Astrocyte (in vitro differentiated cells and primary cell): ENCODE results near the gene SLC29A4. TPM values are rescaled to one million over a fixed set of nuclear protein-coding genes. Genes with fewer than 3 reads are reported as not detected.
"Not testable (repeated sequence)": the region's sequence is repeated elsewhere in the genome, so short reads cannot be mapped to it uniquely, and the experiment has no call there.

ENCODE experiments used
- DNase-seq: peaks from one replicate; pipeline ENCODE4 v3.0.0-alpha.2; 2010; ENCODE audit warnings: low read depth
- FAIRE-seq: peaks from 2 replicates; lab custom pipeline; 2011; peaks lifted over from hg19 to GRCh38; lab: Jason Lieb, UNC
- H2AFZ ChIP-seq: 2 replicates; pipeline ENCODE4 v1.6.0; 2012; ENCODE audit warnings: low read depth, low read length, inconsistent platforms
- H3K27ac ChIP-seq: 2 replicates; pipeline ENCODE4 v1.5.1; 2011; ENCODE audit warnings: low read depth, low read length, inconsistent platforms
- H3K27me3 ChIP-seq: 2 replicates; pipeline ENCODE4 v1.6.0; 2011; ENCODE audit warnings: low read length, inconsistent platforms; ENCODE audit not compliant: insufficient read depth
- H3K36me3 ChIP-seq: 2 replicates; pipeline ENCODE4 v1.5.1; 2011; ENCODE audit warnings: low read length, inconsistent platforms; ENCODE audit not compliant: insufficient read depth
- H3K4me1 ChIP-seq: 2 replicates; pipeline ENCODE4 v1.5.1; 2011; ENCODE audit warnings: low read length, inconsistent platforms; ENCODE audit not compliant: insufficient read depth
- H3K4me2 ChIP-seq: 2 replicates; pipeline ENCODE4 v1.6.0; 2012; ENCODE audit warnings: low read length, inconsistent platforms
- H3K4me3 ChIP-seq: 2 replicates; pipeline ENCODE4 v1.5.1; 2011; ENCODE audit warnings: low read depth, mild to moderate bottlenecking, low read length, inconsistent platforms; ENCODE audit not compliant: insufficient read depth
- H3K79me2 ChIP-seq: 2 replicates; pipeline ENCODE4 v1.6.0; 2012; ENCODE audit warnings: mild to moderate bottlenecking, low read length, inconsistent platforms; ENCODE audit not compliant: insufficient read depth
- H3K9ac ChIP-seq: 2 replicates; pipeline ENCODE4 v1.6.0; 2012; ENCODE audit warnings: mild to moderate bottlenecking, low read length, inconsistent platforms
- H3K9me3 ChIP-seq: 2 replicates; pipeline ENCODE4 v1.5.1; 2012; ENCODE audit warnings: low read depth, mild to moderate bottlenecking, low read length, inconsistent platforms; ENCODE audit not compliant: insufficient read depth
- H4K20me1 ChIP-seq: 2 replicates; pipeline ENCODE4 v1.6.0; 2012; ENCODE audit warnings: low read length, inconsistent platforms; ENCODE audit not compliant: insufficient read depth
- H3K27ac Mint-ChIP-seq: one replicate; pipeline ENCODE4 v1.8.0; 2021; ENCODE audit warnings: mild to moderate bottlenecking, mixed read lengths; ENCODE audit not compliant: unreplicated experiment
- H3K27me3 Mint-ChIP-seq: one replicate; pipeline ENCODE4 v1.8.0; 2021; ENCODE audit warnings: low read depth, mixed read lengths; ENCODE audit not compliant: unreplicated experiment
- H3K36me3 Mint-ChIP-seq: one replicate; pipeline ENCODE4 v1.8.0; 2021; ENCODE audit warnings: low read depth, mixed read lengths; ENCODE audit not compliant: unreplicated experiment
- H3K4me1 Mint-ChIP-seq: one replicate; pipeline ENCODE4 v1.8.0; 2021; ENCODE audit warnings: low read depth, mixed read lengths; ENCODE audit not compliant: unreplicated experiment
- H3K4me3 Mint-ChIP-seq: one replicate; pipeline ENCODE4 v1.8.0; 2021; ENCODE audit warnings: mild to moderate bottlenecking, moderate library complexity, mixed read lengths; ENCODE audit not compliant: unreplicated experiment
- H3K9me3 Mint-ChIP-seq: one replicate; pipeline ENCODE4 v1.8.0; 2021; ENCODE audit warnings: mild to moderate bottlenecking, mixed read lengths; ENCODE audit not compliant: unreplicated experiment
- EZH2 ChIP-seq: IDR thresholded peaks from 2 replicates; pipeline ENCODE4 v1.6.1; 2012; ENCODE audit warnings: mild to moderate bottlenecking, low read length, inconsistent platforms; ENCODE audit not compliant: insufficient read depth
- total RNA-seq: library from RNA; stranded (reverse); gene quantifications from 2 replicates; pipeline ENCODE4 v1.2.1, GENCODE V29; 2021
- TF ChIP-seq, protein P1 (sequence below): IDR thresholded peaks from 2 replicates; pipeline ENCODE4 v1.5.1; 2011; ENCODE audit warnings: low read depth, mild to moderate bottlenecking, inconsistent platforms, low read length, moderate library complexity; ENCODE audit not compliant: insufficient read depth

SLC29A4 gene
- total RNA-seq, 1 donor from 2014 or later: 8.2 TPM

GRCh38 chr7:5303061-5303460, 20.3 kb downstream of the SLC29A4 start:
- peaks cover under 1% of the 10 kb centered on the region for H3K36me3 Mint-ChIP-seq
- H3K4me1 Mint-ChIP-seq: no peaks in the 10 kb centered on the region
- Histone ChIP-seq H3K27ac (no peak overlapping the region), H4K20me1 (no peaks in the 10 kb centered on the region), H3K4me1 (no peaks in the 10 kb centered on the region), H3K79me2 (no peaks in the 10 kb centered on the region), H3K9me3 (no peaks in the 10 kb centered on the region), H3K9ac (no peak overlapping the region), H3K4me2 (no peak overlapping the region), H3K27me3 (no peaks in the 10 kb centered on the region), H2AFZ (no peak overlapping the region), H3K4me3 (no peak overlapping the region), H3K36me3 (no peaks in the 10 kb centered on the region)
- no peak overlapping the region for H3K4me3 Mint-ChIP-seq
- no peak overlapping the region for H3K27ac Mint-ChIP-seq
- no peaks in the 10 kb centered on the region for H3K9me3 Mint-ChIP-seq
- no peak for DNase-seq
- H3K27me3 Mint-ChIP-seq: peaks cover 12% of the 10 kb centered on the region
- no peak for TF ChIP-seq EZH2
- TF ChIP-seq, protein P1, sequence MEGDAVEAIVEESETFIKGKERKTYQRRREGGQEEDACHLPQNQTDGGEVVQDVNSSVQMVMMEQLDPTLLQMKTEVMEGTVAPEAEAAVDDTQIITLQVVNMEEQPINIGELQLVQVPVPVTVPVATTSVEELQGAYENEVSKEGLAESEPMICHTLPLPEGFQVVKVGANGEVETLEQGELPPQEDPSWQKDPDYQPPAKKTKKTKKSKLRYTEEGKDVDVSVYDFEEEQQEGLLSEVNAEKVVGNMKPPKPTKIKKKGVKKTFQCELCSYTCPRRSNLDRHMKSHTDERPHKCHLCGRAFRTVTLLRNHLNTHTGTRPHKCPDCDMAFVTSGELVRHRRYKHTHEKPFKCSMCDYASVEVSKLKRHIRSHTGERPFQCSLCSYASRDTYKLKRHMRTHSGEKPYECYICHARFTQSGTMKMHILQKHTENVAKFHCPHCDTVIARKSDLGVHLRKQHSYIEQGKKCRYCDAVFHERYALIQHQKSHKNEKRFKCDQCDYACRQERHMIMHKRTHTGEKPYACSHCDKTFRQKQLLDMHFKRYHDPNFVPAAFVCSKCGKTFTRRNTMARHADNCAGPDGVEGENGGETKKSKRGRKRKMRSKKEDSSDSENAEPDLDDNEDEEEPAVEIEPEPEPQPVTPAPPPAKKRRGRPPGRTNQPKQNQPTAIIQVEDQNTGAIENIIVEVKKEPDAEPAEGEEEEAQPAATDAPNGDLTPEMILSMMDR: no peak
- FAIRE-seq: no peak

DNA sequence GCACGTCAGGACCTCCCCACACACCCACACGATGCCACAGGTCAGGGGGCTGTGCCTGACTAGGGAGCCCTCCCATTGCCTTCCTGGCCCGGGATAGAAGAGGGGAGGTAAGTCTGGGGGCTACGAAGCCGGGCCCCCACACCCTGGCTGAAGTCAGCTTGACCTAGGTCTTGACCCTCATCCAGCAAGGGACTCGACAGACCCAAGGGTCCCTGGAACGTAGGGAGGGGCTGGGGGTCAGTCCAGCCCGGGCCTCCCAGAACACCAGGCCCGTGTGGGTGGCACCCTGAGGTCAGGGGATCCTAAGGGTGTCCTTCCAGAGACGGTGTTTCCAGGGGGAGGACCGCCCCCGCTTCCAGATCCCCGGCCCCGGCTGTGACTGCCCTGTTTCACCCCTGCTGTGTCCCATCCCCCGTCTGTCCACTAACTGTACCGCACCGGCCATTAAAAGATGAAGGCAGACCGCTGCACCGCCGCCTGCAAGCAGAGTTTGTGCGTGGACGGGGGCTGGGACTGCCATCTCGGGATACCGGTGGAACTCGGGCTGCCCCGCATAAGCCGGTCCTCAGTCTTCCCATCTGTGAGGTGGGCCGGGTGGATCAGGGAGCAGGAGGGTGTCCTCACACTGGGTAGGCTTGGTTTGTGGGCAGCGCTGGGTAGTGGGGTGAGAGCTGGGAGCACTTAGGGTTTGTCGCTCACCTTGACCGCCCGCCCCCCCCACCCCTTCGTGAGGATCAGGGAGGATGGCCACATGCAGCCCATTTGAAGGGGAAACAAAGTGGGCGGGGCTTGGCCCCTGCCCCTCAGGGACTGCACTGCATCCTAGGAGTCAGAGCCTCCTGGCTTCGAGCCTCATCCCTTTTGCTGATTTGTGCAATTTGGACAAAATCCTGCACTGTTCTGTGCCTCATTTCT, 21.1 kb downstream of the SLC29A4 start:
- no peak overlapping the region for H3K27ac ChIP-seq
- no peaks in the 10 kb centered on the region for H4K20me1 ChIP-seq
- no peaks in the 10 kb centered on the region for H3K4me1 Mint-ChIP-seq
- no peaks in the 10 kb centered on the region for H3K36me3 ChIP-seq
- no peak overlapping the region for H3K9ac ChIP-seq
- H3K4me1 ChIP-seq: no peaks in the 10 kb centered on the region
- TF ChIP-seq, protein P1: no peak
- no peak for TF ChIP-seq EZH2
- no peak overlapping the region for H2AFZ ChIP-seq
- no peak for FAIRE-seq
- H3K27ac Mint-ChIP-seq: no peak overlapping the region
- H3K4me2 ChIP-seq: no peak overlapping the region
- no peaks in the 10 kb centered on the region for H3K27me3 ChIP-seq
- H3K27me3 Mint-ChIP-seq: peaks cover 7% of the 10 kb centered on the region
- H3K9me3 Mint-ChIP-seq: no peaks in the 10 kb centered on the region
- H3K36me3 Mint-ChIP-seq: peaks cover 5% of the 10 kb centered on the region
- no peak for DNase-seq
- no peak overlapping the region for H3K4me3 ChIP-seq
- H3K4me3 Mint-ChIP-seq: no peak overlapping the region
- no peaks in the 10 kb centered on the region for H3K9me3 ChIP-seq
- H3K79me2 ChIP-seq: no peaks in the 10 kb centered on the region

GRCh38 chr7:5305050-5305449, 22.3 kb downstream of the SLC29A4 start:
- H2AFZ ChIP-seq, DNase-seq, H3K9me3 Mint-ChIP-seq, H3K4me3 ChIP-seq, H3K79me2 ChIP-seq, H3K36me3 Mint-ChIP-seq, H3K9me3 ChIP-seq, H3K4me1 Mint-ChIP-seq, H3K27me3 ChIP-seq, H3K4me1 ChIP-seq, H3K27ac Mint-ChIP-seq, H3K27ac ChIP-seq, H4K20me1 ChIP-seq, H3K9ac ChIP-seq, H3K36me3 ChIP-seq, H3K4me2 ChIP-seq, H3K4me3 Mint-ChIP-seq, H3K27me3 Mint-ChIP-seq, FAIRE-seq: not testable (repeated sequence)

DNA sequence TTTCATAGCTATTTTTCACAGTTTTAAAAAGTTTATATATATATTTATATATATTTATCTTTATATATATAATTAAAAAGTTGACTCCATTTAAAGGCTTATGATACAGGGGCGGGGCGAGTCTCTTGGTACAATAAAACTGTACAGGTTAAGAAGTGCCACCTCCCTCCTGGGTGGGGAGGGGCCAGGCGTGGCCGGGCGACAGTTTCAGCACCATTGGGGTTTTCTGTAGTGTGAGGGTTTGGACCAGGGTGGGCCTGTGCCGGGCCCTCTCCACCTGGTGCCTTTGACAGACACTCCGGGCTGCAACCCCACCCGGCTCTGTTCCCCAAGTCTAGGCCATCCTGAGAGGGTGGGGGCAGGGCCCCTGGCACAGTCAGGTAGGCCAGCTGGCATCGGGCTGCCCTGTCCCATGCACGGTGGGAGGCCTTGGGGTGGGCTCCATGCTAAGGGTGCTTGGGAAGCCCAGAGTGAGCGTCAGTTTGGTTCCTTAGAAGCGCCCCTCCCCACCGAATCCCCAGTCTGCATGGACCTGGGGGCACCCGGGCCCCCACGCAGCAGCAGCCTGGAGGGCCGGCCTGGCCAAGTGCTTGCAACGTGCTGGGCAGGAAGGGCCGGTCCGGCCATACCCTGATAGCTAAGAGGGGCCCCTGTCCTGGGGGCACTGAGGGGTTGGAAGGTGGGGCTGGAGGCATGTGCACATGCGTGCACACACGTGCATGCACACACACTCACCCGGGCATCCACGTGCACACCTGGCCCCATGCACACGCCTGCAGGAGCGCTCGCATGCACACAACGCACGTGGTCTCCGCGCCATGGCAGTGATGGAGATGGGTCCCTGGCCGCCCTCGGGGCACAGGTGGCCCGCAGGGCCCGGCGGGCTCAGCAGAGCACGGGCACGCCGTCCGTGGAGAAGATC, 24.7 kb downstream of the SLC29A4 start:
- H3K27ac Mint-ChIP-seq, H3K9me3 Mint-ChIP-seq, H3K9ac ChIP-seq, H3K4me3 Mint-ChIP-seq, H4K20me1 ChIP-seq, H3K4me3 ChIP-seq, H3K4me1 ChIP-seq, H3K27me3 Mint-ChIP-seq, H3K9me3 ChIP-seq, H3K27ac ChIP-seq, H3K4me1 Mint-ChIP-seq, H3K36me3 ChIP-seq, H3K27me3 ChIP-seq, DNase-seq, FAIRE-seq, H3K4me2 ChIP-seq, H2AFZ ChIP-seq, H3K79me2 ChIP-seq: not testable (repeated sequence)
- peaks cover 13% of the 10 kb centered on the region for H3K36me3 Mint-ChIP-seq
